HG03060 (cell line): Measurements from ENCODE around the gene SRR.
"Not testable (repeated sequence)": the region's sequence is repeated elsewhere in the genome, so short reads cannot be mapped to it uniquely, and the experiment has no call there.

ENCODE experiments used
- ATAC-seq: cut with Tn5 transposase; IDR thresholded peaks from one replicate; pipeline ENCODE4 v1.9.1; 2021; ENCODE audit warnings: low read depth, moderate number of reproducible peaks; ENCODE audit not compliant: unreplicated experiment

SRR gene

DNA sequence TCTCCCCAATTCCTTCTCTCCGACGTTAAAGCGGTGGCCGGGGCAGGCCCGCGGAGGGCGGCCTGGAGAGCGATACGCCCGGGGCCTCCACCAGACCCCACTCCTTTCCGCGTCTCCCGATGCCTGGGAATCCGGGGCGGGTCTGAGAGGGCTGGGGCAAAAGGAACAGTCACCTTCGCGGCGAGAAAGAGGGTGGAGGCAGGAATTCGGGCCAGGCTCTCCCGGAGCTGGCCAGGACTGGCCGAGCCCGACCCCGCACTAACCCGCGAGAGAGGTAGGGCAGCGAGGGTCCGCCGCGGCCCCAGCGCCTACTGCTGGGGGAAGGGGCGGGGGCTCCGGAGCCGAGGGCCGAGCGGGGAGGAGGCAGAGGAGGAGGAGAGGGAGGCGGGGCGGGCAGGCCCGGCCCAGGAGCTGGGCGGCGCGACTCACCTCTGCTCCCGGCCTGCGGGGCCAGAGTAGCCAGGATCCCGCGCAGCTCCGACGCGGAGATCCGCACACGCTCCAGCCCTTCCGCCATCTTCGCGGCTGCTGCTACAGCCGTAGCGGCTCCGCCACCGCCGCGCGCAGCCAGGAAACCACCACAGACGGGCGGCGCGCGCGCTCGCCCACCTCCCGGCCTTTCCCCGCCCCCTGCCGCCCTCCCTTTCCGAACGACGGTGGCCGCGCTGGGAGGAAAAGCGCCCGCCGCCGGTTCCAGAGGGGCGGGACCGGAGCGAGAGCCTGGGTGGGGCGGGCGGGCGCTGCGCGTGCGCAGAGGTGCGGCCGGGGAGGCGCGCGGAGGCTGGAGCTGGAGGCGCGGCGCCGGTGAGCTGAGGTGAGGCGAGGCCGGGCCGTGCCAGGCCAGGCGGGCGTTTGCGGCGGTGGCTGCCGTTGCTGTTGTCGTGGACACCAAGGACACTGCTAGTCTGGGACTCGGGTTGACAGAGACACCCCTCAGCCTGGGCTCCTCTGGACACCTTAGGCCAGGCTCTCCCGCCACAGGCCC is at the start of gene SRR, which contains the start of gene SMG6:
SRR (plus strand) TSS at position 747 of the 985 bp plus-strand sequence. CDS start 11,611 bp downstream, outside the sequence.
SMG6 (minus strand) TSS at position 582 of the 985 bp plus-strand sequence; CDS start at position 517, 65 bp downstream.
- peak; percentile 38 for ATAC-seq

GRCh38 chr17:2258830-2259229 is 44.9 kb upstream of the SRR start:
- ATAC-seq = not testable (repeated sequence)

DNA sequence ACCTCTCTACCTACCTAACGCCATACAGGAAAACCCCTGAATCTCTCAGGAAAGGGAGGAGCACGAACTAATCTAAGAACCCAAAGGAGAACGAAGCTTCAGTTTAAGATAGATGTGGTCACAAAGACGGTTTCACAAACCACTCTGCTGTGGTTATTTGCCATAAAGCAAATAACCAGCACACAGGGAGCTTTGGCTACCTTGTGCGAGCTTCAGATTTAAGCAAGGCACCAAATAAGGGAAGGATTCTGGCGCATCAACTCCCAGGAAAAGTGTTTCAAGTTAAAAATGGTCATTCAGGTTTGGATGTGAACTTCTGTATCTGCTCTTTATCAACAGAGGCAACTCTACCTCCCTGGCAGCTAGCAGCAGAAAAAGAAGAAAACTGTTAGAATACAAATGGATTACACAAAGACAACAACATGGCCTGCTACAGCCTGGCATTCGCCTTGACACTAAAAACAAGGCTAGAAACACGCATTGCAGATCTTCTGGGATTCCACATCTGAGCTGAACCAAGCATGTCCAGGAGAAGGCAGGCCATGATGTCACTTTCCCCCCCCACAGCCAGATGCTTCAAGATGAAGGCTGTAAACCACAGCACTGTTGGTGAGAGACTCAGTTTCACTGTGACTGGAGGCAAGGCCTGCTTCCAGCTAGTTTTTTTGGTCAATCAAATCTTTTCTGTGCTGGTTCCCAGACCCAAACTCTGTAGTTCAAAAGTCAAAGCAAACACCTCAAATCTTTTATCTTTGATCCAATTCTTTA is 43.8 kb upstream of the SRR start:
- no peak for ATAC-seq

GRCh38 chr17:2262135-2262587 is 41.6 kb upstream of the SRR start:
- ATAC-seq = no peak

- no peak for ATAC-seq
Observed at GRCh38 chr17:2263183-2264066, 40.3 kb upstream of the SRR start.

- ATAC-seq = no peak
Observed at GRCh38 chr17:2264067-2264860, 39.5 kb upstream of the SRR start.

DNA sequence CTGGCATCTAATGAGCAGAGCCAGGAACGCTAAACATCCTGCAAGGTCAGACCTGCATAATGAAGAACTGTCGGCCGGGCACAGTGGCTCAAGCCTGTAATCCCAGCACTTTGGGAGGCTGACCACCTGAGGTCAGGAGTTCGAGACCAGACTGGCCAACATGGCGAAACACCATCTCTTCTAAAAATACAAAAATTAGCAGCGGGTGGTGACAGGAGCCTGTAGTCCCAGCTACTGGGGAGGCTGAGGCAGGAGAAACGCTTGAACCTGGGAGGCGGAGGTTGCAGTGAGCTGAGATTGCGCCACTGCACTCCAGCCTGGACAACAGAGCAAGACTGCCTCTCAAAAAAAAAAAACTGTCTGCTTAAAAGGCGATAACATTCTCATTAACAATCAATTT is 38.6 kb upstream of the SRR start:
- not testable (repeated sequence) for ATAC-seq

GRCh38 chr17:2266045-2266864 is 37.5 kb upstream of the SRR start:
- ATAC-seq = peak; percentile 46

GRCh38 chr17:2266865-2267228 is 36.9 kb upstream of the SRR start:
- no peak for ATAC-seq

DNA sequence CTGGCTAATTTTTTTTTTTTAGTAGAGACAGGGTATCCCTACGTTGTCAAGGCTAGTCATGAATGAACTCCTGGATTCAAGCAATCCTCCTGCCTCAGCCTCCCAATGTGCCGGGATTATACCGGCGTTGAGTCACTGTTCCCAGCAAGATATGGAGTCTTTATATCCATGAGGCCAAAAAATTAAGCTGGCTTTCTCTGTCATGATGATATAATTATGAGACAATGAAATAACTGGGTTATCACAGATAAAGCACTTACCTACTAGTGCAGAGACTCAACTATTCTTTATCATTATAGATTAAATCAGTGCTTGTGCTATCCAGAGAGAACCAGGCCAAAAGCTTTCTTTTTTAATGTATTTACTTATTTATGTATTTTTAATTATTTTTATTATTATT is 36.4 kb upstream of the SRR start:
- no peak for ATAC-seq

DNA sequence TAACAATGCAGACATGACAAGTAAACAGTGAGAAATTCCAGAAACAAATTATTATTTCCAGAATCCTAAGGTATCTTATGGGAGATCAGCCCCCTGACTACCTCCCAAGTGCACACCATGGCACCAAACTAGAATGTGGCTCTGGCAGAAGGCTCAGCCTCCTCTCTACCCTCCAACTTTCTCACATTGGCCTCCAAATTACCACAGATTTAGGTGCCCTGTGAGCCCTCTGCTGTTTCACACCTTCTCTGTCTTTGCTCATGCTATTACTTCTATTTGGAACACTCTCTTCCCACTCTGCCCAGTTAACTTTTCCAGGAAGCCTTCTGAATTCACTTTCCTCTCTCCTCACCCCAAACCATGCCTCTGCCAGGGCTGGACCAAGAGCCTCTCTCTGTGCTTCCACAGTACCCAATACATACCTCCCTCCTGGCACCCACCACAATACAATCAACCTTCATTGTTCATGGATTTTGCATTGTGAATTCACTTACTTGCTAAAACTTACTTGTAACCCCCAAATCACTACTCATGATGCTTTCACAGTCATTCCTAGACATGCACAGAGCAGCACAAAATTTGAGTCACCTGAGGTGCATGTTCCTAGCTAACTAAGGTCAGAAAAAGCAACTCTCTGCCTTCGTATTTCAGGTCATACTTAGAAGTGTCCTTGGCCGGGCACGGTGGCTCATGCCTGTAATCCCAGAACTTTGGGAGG is 31.6 kb upstream of the SRR start:
- no peak for ATAC-seq

DNA sequence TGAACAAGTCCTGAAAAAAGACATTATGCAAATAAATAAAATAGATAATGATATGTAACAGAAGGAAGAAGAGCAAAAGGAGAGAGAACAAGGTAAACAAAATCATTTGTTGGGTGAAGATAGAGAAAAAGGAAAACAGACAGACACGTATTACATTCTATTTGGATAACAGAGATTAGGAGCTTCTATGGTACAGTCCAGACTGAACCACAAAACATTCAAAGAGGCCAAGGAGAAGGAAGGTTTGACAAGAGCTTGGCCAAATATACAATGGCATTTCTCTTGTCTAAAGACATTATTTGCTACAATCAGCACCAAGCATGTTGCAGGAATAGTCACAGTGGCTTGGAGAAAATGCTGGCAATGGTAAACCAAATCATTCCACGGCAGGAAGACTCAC is 29.3 kb upstream of the SRR start:
- ATAC-seq = no peak

DNA sequence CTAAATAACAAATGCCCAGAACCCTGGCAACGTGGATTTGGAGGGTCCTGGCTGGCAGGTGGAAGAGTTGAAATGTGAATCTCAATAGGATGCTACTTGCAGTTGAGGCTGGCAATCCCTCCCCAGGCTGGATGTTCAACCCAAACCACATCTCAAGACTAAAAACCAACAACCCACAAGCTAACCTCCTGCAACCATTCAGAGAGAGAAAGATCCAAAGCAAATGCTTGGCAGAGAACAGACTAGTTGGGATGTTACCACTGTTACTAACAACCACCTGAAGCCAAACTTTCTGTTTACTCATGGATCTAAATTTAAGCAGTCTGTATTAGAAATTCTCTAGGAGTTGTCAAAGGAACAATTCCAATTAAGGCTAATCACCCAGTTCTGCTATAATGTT is 28.0 kb upstream of the SRR start:
- no peak for ATAC-seq

GRCh38 chr17:2277429-2278170 is 26.1 kb upstream of the SRR start:
- ATAC-seq = no peak

GRCh38 chr17:2279707-2280106 is 24.0 kb upstream of the SRR start:
- no peak for ATAC-seq

DNA sequence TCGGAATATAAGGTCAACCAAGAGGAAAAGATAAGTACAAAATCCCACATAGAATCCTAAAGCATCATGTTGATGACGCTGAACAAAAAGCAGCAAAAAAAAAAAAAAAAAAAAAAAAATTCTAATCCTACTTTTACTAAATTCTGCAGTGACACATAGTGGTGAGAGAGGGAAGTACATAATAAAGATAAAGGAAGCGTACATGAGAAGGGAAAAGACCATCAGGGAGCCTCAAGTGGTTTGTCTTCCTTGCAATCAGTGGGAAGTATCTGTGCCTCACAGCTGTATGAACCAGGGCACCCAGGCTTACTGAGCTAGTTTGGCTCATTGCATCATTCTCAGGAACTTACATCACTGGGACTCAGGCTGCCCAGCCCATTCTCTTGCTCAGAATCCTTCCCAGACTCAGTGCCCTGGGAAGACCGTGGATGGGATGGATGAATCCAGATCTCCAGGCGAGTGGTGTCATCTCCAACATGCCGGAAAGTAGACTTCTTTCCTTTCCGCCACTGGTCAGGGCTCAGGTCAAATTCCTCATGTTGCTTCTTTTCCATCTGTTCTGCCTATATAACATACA is 21.4 kb upstream of the SRR start:
- no peak for ATAC-seq

- ATAC-seq = no peak
Observed at GRCh38 chr17:2283302-2283701, 20.4 kb upstream of the SRR start.
